ENCODE measurements around the gene RANBP3L.
"Not testable (repeated sequence)": the region's sequence is repeated elsewhere in the genome, so short reads cannot be mapped to it uniquely, and the experiment has no call there.

Gene RANBP3L

GRCh38 chr5:36202521-36202961 lies 99.2 kb downstream of the RANBP3L start:
- DNase-seq: no peak

- DNase-seq: no peak
These were observed 101.2 kb downstream of the RANBP3L start for GRCh38 chr5:36200513-36200912.

DNA sequence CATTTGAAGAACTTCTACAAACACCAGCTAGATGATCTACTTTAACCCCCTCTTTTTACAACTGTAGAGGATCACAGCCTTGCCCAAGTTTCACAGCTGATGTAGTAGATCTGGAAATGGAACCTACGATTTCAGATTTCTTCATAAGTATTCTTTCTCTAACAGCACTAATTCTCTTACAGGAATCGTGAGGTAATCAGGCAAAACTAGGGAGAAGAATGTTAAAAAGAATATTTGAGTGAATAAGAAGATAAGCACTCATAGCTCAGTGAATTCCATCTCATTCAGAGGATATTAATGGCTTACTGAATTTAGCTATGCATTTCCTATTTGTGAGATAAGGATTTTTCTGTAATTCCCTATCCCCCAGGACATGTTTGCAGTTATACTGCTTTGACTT lies 102.1 kb downstream of the RANBP3L start:
- no peak for DNase-seq

DNA sequence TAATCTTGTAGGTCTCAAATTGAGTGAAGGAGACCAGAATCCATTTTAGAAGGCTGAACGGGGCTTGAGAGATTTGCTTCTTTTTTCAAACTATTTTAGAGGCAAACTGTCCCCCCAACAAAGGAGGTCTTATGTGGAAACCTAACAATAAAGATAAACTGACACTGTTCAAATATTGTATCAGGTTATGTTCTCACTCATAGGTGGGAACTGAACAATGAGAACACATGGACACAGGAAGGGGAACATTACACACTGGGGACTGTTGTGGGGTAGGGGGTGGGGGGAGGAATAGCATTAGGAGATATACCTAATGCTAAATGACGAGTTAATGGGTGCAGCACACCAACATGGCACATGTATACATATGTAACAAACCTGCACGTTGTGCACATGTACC lies 102.9 kb downstream of the RANBP3L start:
- DNase-seq: not testable (repeated sequence)

Data from NCI-H1436 (cell line).